ENCODE results near the gene MED12L.
A peak's percentile ranks its signal among the peaks of the same experiment; 100 is the strongest.

The MED12L gene

DNA sequence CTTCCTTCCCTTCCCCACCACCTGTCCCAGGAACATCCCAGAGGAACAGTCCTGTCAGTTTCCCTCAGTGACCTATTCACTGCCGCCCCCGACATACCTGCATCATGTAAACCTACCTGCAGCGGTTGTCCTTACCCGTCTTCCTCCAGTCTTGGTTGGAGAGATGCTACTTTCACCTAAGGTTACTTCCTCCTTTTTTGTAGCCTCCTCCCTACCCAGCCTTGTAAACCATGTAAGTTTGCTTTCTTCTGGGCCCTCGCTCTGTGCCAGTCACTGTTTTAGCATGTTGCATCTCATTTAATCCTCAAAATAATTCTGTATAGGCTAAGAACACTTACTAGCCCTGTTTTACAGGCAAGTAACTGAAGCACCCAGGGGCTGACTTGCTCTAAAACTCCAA lies 59.3 kb downstream of the MED12L start:
- TF ChIP-seq, protein P1, sequence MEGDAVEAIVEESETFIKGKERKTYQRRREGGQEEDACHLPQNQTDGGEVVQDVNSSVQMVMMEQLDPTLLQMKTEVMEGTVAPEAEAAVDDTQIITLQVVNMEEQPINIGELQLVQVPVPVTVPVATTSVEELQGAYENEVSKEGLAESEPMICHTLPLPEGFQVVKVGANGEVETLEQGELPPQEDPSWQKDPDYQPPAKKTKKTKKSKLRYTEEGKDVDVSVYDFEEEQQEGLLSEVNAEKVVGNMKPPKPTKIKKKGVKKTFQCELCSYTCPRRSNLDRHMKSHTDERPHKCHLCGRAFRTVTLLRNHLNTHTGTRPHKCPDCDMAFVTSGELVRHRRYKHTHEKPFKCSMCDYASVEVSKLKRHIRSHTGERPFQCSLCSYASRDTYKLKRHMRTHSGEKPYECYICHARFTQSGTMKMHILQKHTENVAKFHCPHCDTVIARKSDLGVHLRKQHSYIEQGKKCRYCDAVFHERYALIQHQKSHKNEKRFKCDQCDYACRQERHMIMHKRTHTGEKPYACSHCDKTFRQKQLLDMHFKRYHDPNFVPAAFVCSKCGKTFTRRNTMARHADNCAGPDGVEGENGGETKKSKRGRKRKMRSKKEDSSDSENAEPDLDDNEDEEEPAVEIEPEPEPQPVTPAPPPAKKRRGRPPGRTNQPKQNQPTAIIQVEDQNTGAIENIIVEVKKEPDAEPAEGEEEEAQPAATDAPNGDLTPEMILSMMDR (IDR thresholded peaks at IDR 0.05; ENCODE audit: low read depth, low read length, missing control alignments) = no peak
- DNase-seq (ENCODE audit: extremely low read depth, low read depth) = no peak
- H3K4me3 ChIP-seq (replicated peaks; ENCODE audit: low read depth, low read length) = no peak overlapping the region

DNA sequence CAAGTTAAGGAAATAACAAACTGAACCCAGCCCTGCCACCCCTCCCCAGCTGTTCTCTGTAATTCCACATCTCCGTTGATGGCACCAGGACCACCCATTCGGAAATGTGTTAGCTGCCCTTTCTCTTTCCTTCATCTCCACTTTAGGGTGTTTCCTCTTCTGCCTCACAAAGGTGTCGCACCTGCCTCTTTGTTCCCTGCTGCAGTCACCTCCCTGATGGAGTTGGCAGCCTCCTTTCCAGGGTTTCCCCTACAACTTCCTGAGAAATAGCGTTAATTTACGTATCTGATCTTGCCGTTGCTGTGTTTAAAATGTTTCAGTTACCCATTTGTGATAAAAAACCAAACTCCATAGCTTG lies 60.2 kb downstream of the MED12L start:
- TF ChIP-seq, protein P1 (IDR thresholded peaks at IDR 0.05; ENCODE audit: low read depth, low read length, missing control alignments) = no peak
- H3K4me3 ChIP-seq (replicated peaks; ENCODE audit: low read depth, low read length) = no peak overlapping the region

DNA sequence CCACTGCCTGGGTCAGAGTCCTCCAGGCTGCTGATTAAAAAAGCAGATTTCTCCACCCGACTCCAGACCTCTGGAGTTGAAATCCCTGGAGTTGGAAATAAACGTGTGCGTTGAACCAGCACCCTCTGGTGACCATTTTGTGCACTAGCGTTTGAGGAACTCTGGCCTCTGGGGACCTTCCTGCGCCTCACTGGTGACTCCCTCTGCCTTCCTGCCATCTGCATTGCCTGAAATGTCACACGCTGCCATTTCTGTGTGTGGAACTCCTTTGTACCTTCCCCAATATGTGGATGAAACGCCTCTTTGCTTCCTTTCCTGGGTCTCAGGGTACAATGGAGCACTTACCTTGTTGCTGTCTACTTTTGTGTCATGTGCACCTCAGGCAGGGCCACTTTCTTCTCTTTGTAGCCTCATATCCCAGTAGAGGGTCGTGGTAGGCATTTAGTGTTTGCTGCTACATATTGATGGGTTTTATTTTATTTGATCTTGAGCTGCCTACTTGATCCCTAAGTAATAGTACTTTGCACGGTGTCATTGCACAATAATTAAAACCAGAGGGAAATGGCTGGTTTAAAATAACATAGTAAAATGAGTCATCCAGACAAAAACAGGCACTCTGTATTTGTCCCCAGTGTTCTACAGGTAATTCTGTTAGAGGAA lies 60.7 kb downstream of the MED12L start:
- TF ChIP-seq, protein P1 (IDR thresholded peaks at IDR 0.05; ENCODE audit: low read depth, low read length, missing control alignments) = peak; percentile 93
- peak overlapping the region; percentile 4; the same call in 1 of the 2 replicates for H3K4me3 ChIP-seq (replicated peaks; ENCODE audit: low read depth, low read length)
- peak; percentile 67 for DNase-seq (ENCODE audit: extremely low read depth, low read depth)

More for the DNA sequence above, 60.2 kb downstream of the MED12L start:
- DNase-seq (ENCODE audit: extremely low read depth, low read depth) = no peak

DNA sequence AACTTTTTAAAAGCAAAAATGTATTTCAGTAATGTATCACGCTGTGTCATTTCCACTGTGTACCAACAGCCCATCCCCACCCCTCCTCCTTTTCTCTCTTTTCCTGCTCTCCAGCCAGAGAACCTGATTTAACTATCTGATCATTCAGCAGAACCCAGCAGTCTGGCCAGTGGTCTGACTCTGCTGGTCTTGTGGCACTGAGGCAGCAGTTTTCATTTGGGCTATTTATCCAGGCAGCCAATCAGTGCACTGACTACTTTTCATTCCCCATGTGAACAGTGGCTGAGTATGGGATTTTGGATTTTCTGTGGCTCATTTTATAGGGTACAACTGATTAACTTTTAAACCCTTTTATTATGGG lies 61.2 kb downstream of the MED12L start:
- no peak for DNase-seq (ENCODE audit: extremely low read depth, low read depth)
- TF ChIP-seq, protein P1 (IDR thresholded peaks at IDR 0.05; ENCODE audit: low read depth, low read length, missing control alignments) = no peak
- no peak overlapping the region for H3K4me3 ChIP-seq (replicated peaks; ENCODE audit: low read depth, low read length)

DNA sequence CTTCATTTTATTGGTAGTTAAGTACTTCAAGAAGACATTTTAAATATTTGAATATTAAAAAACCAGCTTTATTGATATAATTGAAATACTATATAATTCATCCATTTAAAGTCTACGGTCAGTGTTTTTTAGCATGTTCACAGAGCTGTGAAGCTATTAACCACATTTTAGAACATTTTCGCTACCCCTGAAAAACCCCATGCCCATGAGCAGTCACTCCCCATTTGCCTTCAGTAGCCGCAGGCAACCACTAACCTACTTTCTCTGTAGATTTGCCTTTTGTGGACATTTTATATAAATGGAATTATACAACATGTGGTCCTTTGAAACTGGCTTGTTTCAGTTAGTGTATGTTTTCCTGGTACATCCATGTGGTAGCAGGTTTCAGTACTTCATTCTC lies 61.8 kb downstream of the MED12L start:
- no peak overlapping the region for H3K4me3 ChIP-seq (replicated peaks; ENCODE audit: low read depth, low read length)
- DNase-seq (ENCODE audit: extremely low read depth, low read depth) = no peak
- TF ChIP-seq, protein P1 (IDR thresholded peaks at IDR 0.05; ENCODE audit: low read depth, low read length, missing control alignments) = no peak

DNA sequence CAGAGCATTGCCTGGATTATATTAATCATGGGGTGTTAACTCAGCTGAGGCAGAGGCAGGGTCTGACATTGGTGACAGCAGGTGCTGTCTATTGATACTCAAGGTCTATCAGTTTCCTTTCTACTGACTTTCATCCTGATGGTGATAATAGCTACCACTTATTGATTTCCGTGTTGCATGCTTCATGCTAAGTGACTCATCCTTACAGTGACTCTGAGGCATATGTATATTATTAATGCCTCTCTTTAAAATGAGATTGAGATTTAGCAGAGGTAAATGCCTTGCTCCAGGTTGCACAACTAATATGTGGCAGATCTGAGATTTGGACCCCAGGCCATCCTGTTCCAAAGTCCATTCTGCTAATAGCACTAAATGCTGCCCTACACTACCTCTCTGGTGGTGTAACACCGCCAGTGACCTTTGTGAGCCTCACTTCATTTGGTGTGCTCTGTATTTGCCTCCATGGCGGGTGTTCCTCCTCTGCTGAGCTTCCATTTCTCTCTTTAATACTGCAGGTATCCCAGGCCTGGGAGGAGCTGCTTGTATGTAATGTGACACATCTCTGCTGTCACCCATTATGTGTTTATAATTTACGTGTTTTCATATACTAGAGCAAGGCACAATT lies 67.1 kb downstream of the MED12L start:
- H3K4me3 ChIP-seq (replicated peaks; ENCODE audit: low read depth, low read length) = no peak overlapping the region
- no peak for DNase-seq (ENCODE audit: extremely low read depth, low read depth)
- TF ChIP-seq, protein P1 (IDR thresholded peaks at IDR 0.05; ENCODE audit: low read depth, low read length, missing control alignments) = no peak
